CD14-positive monocyte (primary cell): ENCODE results near the gene PPIP5K1. TPM values are rescaled to one million over a fixed set of nuclear protein-coding genes. Genes with fewer than 3 reads are reported as not detected.

ENCODE experiments used
- DNase-seq, 3 donors: peaks; one replicate each; pipeline ENCODE4 v3.0.0-alpha.2; 2011 to 2022
- H2AFZ ChIP-seq: 2 replicates; pipeline ENCODE4 v1.6.0; 2012; ENCODE audit warnings: mild to moderate bottlenecking, low read depth, low read length, inconsistent platforms; ENCODE audit not compliant: insufficient read depth, poor library complexity, severe bottlenecking
- H3K27ac ChIP-seq, 2 donors: 1 replicate in 1 of 2; 2 replicates in 1 of 2; pipeline ENCODE4 v1.5.1; 2012 to 2013; ENCODE audit warnings: low read length in 2 of 2, control low read depth in 1 of 2, inconsistent platforms in 1 of 2, low read depth in 1 of 2, mild to moderate bottlenecking in 1 of 2
- H3K27me3 ChIP-seq, 2 donors: one replicate each; pipeline versions ENCODE4 v1.6.0 to v1.6.1; 2011 to 2013; ENCODE audit warnings: low read length in 2 of 2; ENCODE audit not compliant: control insufficient read depth in 2 of 2, insufficient read depth in 2 of 2
- H3K36me3 ChIP-seq, 2 donors: replicated peaks in 1 of 2; 1 replicate in 1 of 2; 2 replicates in 1 of 2; pipeline versions ENCODE4 v1.5.1 to v1.6.1; 2012 to 2013; ENCODE audit warnings: low read length in 2 of 2, control low read depth in 1 of 2, inconsistent platforms in 1 of 2, mild to moderate bottlenecking in 1 of 2; ENCODE audit not compliant: insufficient read depth in 2 of 2, control insufficient read depth in 1 of 2
- H3K4me1 ChIP-seq, 2 donors: 1 replicate in 1 of 2; 2 replicates in 1 of 2; pipeline versions ENCODE4 v1.5.1 to v1.6.1; 2012 to 2013; ENCODE audit warnings: low read length in 2 of 2, control low read depth in 1 of 2, inconsistent platforms in 1 of 2, mild to moderate bottlenecking in 1 of 2, moderate library complexity in 1 of 2; ENCODE audit not compliant: insufficient read depth in 2 of 2, control insufficient read depth in 1 of 2
- H3K4me2 ChIP-seq: replicated peaks from 2 replicates; pipeline ENCODE3; 2012; ENCODE audit warnings: low read length, moderate library complexity, mild to moderate bottlenecking; ENCODE audit not compliant: poor library complexity, severe bottlenecking; ENCODE audit errors: extremely low read depth
- H3K4me3 ChIP-seq, 3 experiments: fragments of 200-600 bp in 1 of 3; sonication (generic) in 1 of 3; replicated peaks in 1 of 3; 1 replicate in 2 of 3; 2 replicates in 1 of 3; pipeline ENCODE4 v1.5.1; 2011 to 2013; ENCODE audit warnings: low read length in 3 of 3, mild to moderate bottlenecking in 3 of 3, control low read depth in 2 of 3, low read depth in 2 of 3, inconsistent platforms in 1 of 3, moderate library complexity in 1 of 3
- H3K79me2 ChIP-seq: 2 replicates; pipeline ENCODE4 v1.6.0; 2012; ENCODE audit warnings: mild to moderate bottlenecking, control low read depth, inconsistent platforms, low read length, moderate library complexity; ENCODE audit not compliant: insufficient read depth
- H3K9ac ChIP-seq: 2 replicates; pipeline ENCODE4 v1.6.0; 2017; ENCODE audit warnings: low read length, mild to moderate bottlenecking; ENCODE audit not compliant: insufficient read depth, poor library complexity, severe bottlenecking
- H3K9me3 ChIP-seq, 2 donors: replicated peaks in 1 of 2; 1 replicate in 1 of 2; 2 replicates in 1 of 2; pipeline versions ENCODE4 v1.5.1 to v1.6.1; 2012 to 2013; ENCODE audit warnings: low read length in 2 of 2, control low read depth in 1 of 2; ENCODE audit not compliant: control insufficient read depth in 1 of 2, insufficient read depth in 1 of 2
- H4K20me1 ChIP-seq: 2 replicates; pipeline ENCODE4 v1.6.0; 2012; ENCODE audit warnings: mild to moderate bottlenecking, low read length, control low read depth, moderate library complexity; ENCODE audit not compliant: insufficient read depth
- H3K27ac Mint-ChIP-seq, 7 donors: one replicate each; pipeline ENCODE4 v1.8.0; 2020; ENCODE audit warnings: mild to moderate bottlenecking in 7 of 7, mixed read lengths in 7 of 7, moderate library complexity in 6 of 7, inconsistent platforms in 2 of 7
- H3K27me3 Mint-ChIP-seq, 3 donors: one replicate each; pipeline ENCODE4 v1.8.0; 2021 to 2022; ENCODE audit warnings: low read depth in 3 of 3, mild to moderate bottlenecking in 3 of 3, mixed read lengths in 3 of 3, moderate library complexity in 3 of 3, inconsistent platforms in 1 of 3
- H3K36me3 Mint-ChIP-seq, 2 donors: one replicate each; pipeline ENCODE4 v1.8.0; 2020; ENCODE audit warnings: mixed read lengths in 2 of 2, inconsistent platforms in 1 of 2, mild to moderate bottlenecking in 1 of 2
- H3K4me1 Mint-ChIP-seq: one replicate; pipeline ENCODE4 v1.8.0; 2020; ENCODE audit warnings: mild to moderate bottlenecking, mixed read lengths
- H3K4me3 Mint-ChIP-seq, 2 donors: one replicate each; pipeline ENCODE4 v1.8.0; 2020; ENCODE audit warnings: mild to moderate bottlenecking in 2 of 2, mixed read lengths in 2 of 2, moderate library complexity in 1 of 2
- H3K9me3 Mint-ChIP-seq, 7 donors: one replicate each; pipeline ENCODE4 v1.8.0; 2020 to 2022; ENCODE audit warnings: mixed read lengths in 7 of 7, mild to moderate bottlenecking in 6 of 7, moderate library complexity in 6 of 7, inconsistent platforms in 2 of 7
- CTCF ChIP-seq: fragments of 200-600 bp; IDR thresholded peaks from one replicate; pipeline ENCODE4 v1.8.0; 2022; ENCODE audit warnings: antibody characterized with exemption, mild to moderate bottlenecking
- WGBS: methylation state at CpG from one replicate; pipeline ENCODE4 v1.1.5; 2013; ENCODE audit warnings: missing lambda C conversion rate; ENCODE audit not compliant: insufficient coverage; 5-methylcytosine and 5-hydroxymethylcytosine counted together
- intact Hi-C, 2 donors: fragments of 100-400 bp; cut with micrococcal nuclease; formaldehyde crosslinking; loops; one replicate each; pipeline versions ENCODE4 v1.15.0 to v1.15.1; 2023
- polyA plus RNA-seq, 3 donors: library from polyadenylated mRNA; depleted of rRNA in 1 of 3; unstranded in 2 of 3; stranded (reverse) in 1 of 3; fragments of 300-500 nt in 2 of 3; fragments of >200 nt in 1 of 3; fragmentation: Illumina TruSeq in 2 of 3; gene quantifications; 1 replicate in 2 of 3; 2 replicates in 1 of 3; pipeline ENCODE4 v1.2.3, GENCODE V29; 2012 to 2021

Gene PPIP5K1
- polyA plus RNA-seq, 3 donors, result 0.95 to 19.9 (median 2.0) TPM

GRCh38 chr15:43547539-43547938, 42.5 kb downstream of the PPIP5K1 start:
- peaks cover 0 to 6% (median 1%) of the 10 kb centered on the region in 7 donors for H3K9me3 Mint-ChIP-seq
- Histone ChIP-seq H4K20me1 (no peaks in the 10 kb centered on the region), H3K79me2 (no peaks in the 10 kb centered on the region), H3K4me2 (no peak overlapping the region), H3K9ac (no peak overlapping the region), H3K4me1 (no peaks in the 10 kb centered on the region), H3K27me3 (no peaks in the 10 kb centered on the region), H2AFZ (no peak overlapping the region), H3K9me3 (no peaks in the 10 kb centered on the region), H3K27ac (no peak overlapping the region), H3K4me3 (no peak overlapping the region), H3K36me3 (no peaks in the 10 kb centered on the region)
- no peak overlapping the region for H3K4me3 Mint-ChIP-seq
- no peak for DNase-seq
- no peaks in the 10 kb centered on the region for H3K4me1 Mint-ChIP-seq
- intact Hi-C loops, result no loop called here
- no peak for TF ChIP-seq CTCF
- peaks cover 7 to 21% of the 10 kb centered on the region in 2 donors for H3K36me3 Mint-ChIP-seq
- H3K27me3 Mint-ChIP-seq, result no peaks in the 10 kb centered on the region
- WGBS, result no CpG with 5 or more reads among the region's 2 CpGs
- H3K27ac Mint-ChIP-seq, result no peak overlapping the region

DNA sequence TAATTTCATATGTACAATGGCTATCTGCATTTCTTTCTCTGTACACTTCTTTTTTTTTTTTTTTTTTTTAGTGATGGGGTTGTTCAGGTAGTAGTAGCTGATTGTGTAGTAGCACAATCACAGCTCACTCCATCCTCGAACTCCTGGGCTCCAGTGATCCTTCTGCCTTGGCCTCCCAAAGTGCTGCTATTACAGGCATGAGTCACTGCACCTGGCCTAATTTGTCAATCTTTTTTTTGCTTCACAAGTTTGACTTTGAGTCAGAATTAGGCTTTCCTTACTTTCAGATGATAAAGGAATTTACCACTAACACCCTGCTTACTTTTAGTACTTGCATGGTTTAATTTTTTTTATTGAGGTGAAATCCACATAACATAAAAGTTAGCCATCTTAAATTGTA, 44.6 kb downstream of the PPIP5K1 start:
- intact Hi-C loops, result no loop called here
- no peaks in the 10 kb centered on the region for H3K4me1 Mint-ChIP-seq
- H3K9ac ChIP-seq, result no peak overlapping the region
- no peak for TF ChIP-seq CTCF
- DNase-seq, result no peak
- no peak overlapping the region for H3K27ac Mint-ChIP-seq
- H3K4me3 ChIP-seq, result no peak overlapping the region
- no peaks in the 10 kb centered on the region for H3K27me3 Mint-ChIP-seq
- H2AFZ ChIP-seq, result no peak overlapping the region
- WGBS, result no CpG with 5 or more reads among the region's 1 CpG
- no peaks in the 10 kb centered on the region for H3K9me3 ChIP-seq
- H3K36me3 Mint-ChIP-seq, result peaks cover 2 to 17% of the 10 kb centered on the region in 2 donors
- no peaks in the 10 kb centered on the region for H3K4me1 ChIP-seq
- H3K9me3 Mint-ChIP-seq, result peaks cover 0 to 6% (median 1%) of the 10 kb centered on the region in 7 donors
- H3K4me2 ChIP-seq, result no peak overlapping the region
- H3K36me3 ChIP-seq, result no peaks in the 10 kb centered on the region
- H3K27me3 ChIP-seq, result no peaks in the 10 kb centered on the region
- H3K79me2 ChIP-seq, result no peaks in the 10 kb centered on the region
- no peaks in the 10 kb centered on the region for H4K20me1 ChIP-seq
- H3K27ac ChIP-seq, result no peak overlapping the region
- H3K4me3 Mint-ChIP-seq, result no peak overlapping the region
